GM12872 (cell line): Measurements from ENCODE around the gene DOCK10.

ENCODE experiments used
- TF ChIP-seq, protein P1 (sequence below): IDR thresholded peaks from 3 replicates; pipeline ENCODE4 v1.5.1; 2011; ENCODE audit warnings: low read depth, mild to moderate bottlenecking, low read length, moderate library complexity; ENCODE audit not compliant: insufficient read depth

DOCK10 gene

GRCh38 chr2:224909885-224910573, 132.2 kb downstream of the DOCK10 start:
- TF ChIP-seq, protein P1, sequence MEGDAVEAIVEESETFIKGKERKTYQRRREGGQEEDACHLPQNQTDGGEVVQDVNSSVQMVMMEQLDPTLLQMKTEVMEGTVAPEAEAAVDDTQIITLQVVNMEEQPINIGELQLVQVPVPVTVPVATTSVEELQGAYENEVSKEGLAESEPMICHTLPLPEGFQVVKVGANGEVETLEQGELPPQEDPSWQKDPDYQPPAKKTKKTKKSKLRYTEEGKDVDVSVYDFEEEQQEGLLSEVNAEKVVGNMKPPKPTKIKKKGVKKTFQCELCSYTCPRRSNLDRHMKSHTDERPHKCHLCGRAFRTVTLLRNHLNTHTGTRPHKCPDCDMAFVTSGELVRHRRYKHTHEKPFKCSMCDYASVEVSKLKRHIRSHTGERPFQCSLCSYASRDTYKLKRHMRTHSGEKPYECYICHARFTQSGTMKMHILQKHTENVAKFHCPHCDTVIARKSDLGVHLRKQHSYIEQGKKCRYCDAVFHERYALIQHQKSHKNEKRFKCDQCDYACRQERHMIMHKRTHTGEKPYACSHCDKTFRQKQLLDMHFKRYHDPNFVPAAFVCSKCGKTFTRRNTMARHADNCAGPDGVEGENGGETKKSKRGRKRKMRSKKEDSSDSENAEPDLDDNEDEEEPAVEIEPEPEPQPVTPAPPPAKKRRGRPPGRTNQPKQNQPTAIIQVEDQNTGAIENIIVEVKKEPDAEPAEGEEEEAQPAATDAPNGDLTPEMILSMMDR: no peak

DNA sequence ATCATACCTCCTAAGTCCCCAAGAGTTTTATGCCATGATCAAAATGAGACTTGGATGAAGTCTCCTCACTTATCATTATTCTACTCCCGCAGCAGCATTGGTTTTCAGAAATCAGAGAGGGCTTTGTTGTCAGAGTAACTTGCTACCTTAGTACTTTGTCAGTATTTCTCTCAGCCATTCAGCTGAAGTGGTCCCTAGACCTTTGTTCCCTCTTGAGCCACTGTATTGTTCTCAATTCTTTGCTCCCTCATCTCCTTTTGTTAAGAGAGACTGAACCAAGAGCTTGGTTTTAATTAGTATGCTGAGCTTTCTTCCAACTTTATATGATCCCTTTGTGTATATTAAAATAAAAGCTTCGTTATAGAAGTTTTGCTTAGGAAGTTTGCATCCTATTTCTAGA, 133.4 kb downstream of the DOCK10 start:
- TF ChIP-seq, protein P1: no peak

DNA sequence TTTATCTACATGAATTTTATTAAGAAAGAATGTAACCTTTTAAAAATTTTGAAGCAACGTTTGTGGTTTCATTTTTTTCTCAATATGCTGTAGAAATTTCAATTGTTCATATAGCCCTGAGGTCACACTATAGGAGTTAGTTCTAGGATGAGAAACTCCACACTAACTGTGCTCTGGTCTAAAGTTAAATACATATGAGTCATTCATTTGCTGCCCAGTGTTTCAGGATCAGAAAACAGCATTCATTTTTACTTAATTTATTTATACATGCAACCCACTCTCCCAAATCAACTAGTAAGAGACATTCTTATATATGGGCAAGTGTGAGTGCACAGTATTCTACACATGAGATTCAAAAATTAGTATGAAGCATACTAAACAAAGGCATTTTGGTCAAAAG, 137.9 kb downstream of the DOCK10 start:
- TF ChIP-seq, protein P1: no peak

GRCh38 chr2:224903621-224904020, 138.6 kb downstream of the DOCK10 start:
- TF ChIP-seq, protein P1: no peak

- TF ChIP-seq, protein P1: no peak
These were observed 141.1 kb downstream of the DOCK10 start for GRCh38 chr2:224901121-224901676.

DNA sequence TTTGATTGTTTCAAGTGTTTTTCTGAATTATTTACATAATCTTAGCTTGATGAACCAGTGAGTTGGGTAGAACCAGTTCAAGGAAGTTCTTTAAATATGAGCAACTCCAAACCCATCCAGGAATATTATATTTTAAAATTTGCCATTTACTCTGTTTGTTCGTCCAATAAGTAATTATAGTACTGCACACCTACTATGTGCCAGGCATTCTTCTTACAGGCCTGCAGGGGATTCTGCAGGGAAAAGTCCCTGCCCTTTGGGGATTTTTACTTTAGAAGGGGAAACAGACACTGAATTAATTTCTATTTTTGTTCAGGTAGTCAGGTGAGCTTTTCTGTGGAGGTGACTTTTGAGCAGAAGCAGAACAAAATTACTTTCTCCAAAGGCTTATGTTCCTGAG, 146.9 kb downstream of the DOCK10 start:
- TF ChIP-seq, protein P1: no peak

- TF ChIP-seq, protein P1: no peak
These were observed 147.9 kb downstream of the DOCK10 start for GRCh38 chr2:224894356-224894755.
